HG03064 (cell line): ENCODE data around the gene PHAF1.

Experiments
- ATAC-seq: cut with Tn5 transposase; IDR thresholded peaks from one replicate; pipeline ENCODE4 v1.9.1; 2021; ENCODE audit warnings: low read depth; ENCODE audit not compliant: unreplicated experiment

The PHAF1 gene

DNA sequence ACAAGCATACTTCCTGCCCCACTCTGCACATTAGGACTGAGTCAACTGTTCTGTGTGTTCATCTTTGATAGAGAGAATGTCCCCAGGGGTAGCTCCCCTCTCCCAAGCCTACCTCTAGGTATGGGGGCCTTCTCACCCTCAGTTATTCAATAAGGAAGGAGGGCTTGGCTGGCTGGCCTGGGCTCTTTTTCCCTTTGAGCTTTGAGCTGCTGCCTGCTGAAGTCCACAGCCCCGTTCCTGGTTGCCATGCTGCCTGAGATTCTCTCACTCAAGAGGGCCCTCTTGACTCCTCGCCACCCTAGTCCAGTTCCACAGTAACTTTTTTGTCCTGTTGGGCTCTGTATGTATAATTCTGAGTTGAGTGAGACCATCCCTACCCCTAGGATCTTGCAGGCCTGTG lies 36.0 kb downstream of the PHAF1 start:
- ATAC-seq: no peak

- no peak for ATAC-seq
Observed at GRCh38 chr16:67146523-67147357, 37.0 kb downstream of the PHAF1 start.

DNA sequence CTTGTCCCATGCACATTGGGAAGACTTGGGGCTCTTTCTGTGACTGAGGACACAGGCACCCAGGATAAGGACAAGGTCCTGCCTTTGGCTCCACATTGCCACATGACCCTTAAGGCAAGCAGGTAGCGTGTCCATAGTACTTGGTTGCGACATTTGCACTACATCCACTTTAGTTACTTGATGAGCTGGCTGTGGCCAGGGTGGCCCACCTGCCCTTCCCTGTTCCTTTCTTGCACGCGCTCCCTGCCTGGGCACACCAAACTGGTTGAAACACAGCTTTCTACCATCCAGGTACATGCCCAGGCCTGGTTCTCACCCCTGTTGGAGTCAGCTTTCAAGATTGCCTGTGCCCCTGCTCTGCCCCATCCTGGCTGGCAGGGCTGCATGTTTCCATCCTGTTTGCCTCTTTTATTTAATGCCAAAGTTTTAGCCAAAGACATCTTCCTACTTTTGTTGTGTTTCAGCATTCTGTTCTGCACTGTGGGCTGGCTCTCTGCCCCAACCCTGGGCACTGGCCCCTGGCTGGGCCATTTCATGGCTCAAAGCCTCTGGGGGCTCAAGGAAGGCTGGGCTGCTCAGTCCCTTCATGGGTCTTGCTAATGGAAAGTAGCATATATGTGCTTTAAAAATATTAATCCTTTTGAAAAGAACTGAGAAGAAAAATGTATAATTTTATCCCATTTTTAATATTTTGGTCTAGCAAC lies 37.8 kb downstream of the PHAF1 start:
- ATAC-seq: no peak

DNA sequence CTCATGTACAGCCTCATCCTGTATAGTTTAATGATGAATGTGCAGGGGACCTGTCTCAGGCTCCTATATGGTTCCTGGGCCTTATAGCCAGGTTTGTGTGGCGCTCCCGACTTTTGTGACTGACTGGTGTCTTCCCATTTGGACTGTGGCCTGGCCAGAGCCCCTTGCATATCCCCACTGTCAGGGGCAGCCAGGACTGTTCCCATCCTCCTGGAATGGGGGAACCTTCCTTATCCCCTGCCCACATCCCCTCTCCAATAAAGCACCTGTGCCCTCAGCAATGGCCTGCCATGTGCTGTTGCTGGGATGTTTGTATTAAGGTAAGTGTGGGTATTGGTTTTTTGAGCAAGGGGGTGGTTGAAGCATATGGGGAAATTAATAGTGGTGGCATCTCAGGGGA lies 38.5 kb downstream of the PHAF1 start:
- no peak for ATAC-seq

GRCh38 chr16:67148656-67149275 lies 39.0 kb downstream of the PHAF1 start:
- no peak for ATAC-seq

GRCh38 chr16:67149276-67150046 lies 39.7 kb downstream of the PHAF1 start:
- no peak for ATAC-seq

DNA sequence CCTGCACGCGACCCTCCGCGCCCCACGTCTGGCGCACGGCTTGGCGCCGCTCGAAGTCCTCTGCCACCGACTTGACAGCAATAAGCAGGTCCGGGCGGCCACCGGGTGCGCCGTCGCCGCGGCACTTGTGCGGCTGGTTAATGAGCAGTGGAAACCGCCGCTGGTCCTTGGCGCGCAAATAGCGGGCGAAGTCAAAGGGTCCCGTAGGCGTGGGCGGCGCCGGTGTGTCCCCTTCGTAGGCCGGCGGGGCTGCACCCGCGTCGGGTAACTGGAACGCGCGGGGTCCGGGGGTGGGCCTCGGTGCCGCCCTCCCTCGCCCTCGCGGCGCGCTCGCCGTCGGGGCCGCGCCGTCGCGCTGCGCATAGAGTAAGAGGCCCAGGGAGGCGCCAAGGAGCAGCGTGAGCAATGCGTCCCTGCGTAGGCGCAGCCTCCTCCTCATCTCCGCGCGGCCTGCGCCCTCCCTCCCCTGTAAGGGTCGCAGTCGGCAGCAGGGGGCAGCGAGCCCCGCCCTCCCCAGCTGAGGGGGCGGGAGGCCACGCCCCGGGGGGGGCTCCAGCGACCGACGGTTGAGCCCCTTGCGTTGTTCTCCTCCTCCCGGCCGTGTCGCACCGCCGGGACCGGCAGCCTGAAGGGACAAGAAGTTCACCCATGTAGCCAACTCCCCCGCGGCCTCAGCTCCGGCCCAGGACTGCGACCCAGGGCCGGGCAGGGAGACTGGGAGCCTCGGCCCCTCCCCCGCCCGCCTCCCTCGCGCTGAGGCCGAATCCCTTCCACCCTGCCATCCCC lies 40.5 kb downstream of the PHAF1 start:
- no peak for ATAC-seq

DNA sequence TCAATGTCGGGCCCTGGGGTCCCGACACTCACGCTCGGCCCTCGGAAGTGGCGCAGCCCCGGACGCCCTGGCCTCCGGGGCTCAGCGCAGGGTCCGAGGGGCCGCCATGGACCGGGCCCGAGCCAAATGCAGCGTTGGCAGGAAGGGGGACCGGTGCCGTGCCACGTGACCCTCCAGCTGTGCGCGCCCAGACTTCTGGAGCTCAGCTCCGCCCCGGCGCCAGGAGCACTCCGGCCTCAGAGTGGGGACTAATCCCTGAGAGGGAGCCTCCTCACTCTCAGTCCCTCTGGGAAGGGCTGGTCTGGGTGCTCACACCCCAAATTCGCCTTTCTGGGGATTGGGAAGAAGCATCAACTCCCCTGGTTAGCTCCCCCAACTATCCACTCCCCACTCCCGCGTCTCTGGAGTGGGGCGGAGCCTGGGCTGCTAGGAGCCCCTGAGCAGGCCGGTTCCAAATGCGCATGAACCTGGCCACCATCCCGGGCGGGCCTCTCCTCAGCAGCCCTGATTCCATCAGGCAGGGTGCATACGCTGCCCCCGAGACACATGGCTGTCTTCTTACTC lies 41.2 kb downstream of the PHAF1 start, which contains the start of gene B3GNT9:
Gene B3GNT9 (minus strand): TSS at position 166 of the 564 bp plus-strand sequence. CDS start 513 bp downstream, outside the sequence.
- ATAC-seq: no peak

DNA sequence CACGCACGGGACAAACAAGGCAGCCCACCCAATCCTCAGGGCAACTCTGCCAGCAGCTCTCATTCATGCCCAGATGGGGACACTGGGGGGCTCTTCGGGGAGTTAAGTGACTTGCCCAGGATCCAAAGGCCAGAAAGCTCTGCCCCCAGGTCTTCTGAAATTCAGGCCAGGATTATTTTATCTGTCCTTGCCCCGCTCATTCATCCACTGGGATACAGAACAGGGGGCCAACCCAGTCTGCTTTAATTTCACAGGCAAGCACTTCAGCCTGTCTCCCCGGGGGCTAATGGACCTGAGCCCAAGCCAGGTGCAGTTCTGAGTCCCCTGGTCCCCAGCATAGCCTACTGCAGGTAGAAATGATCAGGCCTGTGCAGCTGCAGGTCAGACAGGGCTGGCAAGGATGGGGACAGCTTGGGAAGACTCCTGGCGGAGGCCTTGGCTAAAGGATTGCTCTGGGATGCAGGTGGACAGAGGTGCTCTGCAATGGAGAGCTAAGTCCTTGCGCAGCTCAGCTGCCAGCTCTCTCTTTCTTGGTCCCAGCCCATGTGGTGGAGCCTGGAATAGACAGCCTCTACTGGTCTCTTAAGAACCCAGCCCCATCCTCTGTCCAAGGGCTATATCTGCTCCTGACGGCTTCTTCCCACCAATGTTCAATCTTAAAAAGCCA lies 41.8 kb downstream of the PHAF1 start:
- ATAC-seq: no peak

DNA sequence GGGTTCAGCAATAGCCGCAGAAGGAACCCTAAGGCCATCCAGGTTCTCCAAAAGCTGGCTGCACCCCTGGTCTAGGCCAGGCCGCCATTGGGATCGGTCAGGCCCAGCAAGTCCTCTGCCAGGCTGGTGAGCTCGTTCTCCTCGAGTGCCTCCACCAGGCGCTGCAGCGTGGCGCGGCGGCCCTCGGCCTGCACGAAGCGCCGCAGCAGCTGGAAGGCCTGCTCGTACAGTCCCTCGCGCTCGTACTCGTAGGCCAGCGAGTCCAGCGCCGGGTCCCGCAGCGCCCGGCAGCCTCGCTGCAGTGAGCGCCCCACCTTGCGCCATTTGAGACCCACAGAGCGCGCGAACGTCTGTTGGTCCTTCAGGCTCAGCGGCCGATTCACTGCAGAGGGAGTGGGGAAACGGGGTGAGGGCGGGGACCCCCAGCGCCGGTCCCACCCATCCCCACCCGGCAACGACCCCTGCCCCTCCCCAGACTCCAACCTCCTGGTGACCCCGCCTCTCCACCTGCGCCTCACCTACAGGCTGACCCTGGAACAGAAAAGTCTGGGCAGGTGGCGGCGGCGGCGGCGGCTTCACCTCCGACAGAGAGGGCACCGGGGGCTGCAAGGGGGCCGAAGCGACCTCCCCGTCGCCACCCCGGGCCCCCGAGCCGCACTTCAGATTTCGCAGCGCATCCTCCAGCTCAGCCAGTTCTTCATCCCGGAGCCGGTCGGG lies 45.0 kb downstream of the PHAF1 start:
- no peak for ATAC-seq

DNA sequence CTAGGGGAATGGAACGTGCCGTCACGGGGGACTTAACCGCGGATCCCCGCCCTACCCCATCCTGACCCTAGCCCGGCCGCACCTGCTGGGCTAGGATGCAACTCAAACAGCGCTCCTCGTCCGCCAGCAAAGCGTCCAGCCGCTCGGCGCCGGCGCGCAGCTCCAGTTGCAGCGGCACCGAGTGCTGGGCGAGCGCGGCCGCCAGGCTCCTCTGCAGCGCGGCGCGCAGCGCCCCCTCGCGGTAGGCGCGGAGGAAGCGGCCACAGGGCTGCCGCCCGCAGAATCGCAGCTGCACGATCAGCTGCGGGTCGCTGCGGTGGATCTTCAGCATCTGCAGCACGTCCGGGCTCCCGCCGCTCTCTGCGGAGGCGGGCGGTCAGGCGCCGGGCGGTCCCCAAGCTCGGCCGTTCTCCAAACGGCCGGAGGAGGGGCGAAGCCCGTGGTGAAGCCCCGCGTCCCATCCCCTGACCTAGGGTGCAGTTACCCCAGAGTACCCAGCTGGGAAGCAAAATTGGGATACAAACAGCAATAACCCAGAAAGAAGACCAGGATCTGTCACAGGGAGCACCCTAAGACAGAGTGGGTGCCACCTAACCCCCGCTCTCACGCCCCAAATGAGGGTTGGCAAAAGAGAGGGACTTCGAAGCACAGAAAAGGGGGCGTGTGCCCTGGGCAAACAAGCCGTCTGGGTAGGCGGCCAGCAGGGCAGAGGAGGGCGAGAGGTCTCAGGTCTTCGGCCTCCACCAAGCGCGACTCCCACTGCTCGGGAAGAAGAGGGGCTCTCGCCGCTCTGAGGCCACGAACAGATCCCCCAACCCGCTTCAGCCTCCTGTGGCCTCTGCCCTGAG lies 45.8 kb downstream of the PHAF1 start:
- ATAC-seq: no peak

DNA sequence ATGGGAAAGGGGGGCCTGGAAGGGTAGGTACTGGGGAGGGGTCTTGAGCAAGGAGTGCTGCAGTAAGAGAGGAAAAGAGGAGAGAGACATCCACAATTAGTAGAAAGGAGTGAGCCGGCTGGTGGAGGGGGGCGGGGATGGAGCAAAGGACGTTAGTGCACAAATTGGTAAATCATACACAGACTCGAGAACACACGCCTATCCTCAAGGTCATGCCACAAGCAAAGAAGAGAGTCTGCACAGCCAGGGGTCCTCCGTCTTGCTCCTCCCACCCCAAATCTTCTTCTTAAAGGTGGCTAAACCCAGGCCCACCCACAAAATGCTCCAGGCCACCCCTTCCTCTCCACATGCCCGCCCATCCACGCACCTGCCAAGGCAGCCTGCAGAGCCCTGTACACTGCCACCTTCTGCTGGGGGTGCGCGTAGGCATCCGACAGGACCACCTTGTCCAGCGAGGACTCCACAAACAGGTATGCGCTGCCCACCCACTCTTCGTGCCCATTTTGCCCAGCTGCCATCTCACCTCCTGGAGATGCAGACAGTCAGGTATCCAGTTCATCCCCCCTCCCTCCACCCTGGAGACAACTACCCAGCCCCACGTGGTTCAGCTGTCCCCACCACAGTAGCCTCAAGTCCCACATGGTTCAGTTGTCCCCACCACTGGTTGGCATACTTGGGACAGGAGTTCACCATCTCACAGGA lies 46.6 kb downstream of the PHAF1 start:
- ATAC-seq: no peak

DNA sequence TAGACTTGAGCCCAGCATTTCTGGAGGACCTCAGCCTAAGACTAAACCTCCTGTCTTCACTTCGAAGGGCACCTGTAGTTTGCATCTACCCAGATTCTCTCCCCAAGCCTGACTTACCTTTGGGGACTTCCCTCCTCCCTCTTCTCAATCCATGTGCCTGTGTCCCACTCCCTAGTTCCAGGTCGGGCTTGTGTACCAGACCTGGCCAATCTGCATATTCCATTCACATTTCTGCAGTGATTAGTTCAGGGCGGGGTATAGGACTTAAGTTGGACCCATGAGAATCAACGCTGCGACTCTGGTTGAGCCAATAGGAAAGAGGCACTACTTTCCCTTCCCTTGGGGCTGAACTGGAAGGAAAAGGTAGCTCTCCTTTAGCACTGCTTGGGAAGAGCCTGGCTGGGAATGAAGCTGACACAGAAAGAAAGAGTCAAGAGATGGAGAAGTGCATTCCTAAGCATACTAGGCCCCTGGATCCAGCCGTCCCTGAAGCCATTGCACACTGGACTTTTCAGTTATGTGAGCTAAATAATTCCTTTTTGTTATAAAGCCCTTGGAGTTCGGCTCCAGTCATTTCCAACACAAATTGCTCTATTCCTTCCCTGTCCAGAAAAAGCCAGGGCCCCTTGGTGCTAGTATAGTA lies 47.5 kb downstream of the PHAF1 start:
- ATAC-seq: no peak

GRCh38 chr16:67157892-67158635 lies 48.3 kb downstream of the PHAF1 start:
- no peak for ATAC-seq

DNA sequence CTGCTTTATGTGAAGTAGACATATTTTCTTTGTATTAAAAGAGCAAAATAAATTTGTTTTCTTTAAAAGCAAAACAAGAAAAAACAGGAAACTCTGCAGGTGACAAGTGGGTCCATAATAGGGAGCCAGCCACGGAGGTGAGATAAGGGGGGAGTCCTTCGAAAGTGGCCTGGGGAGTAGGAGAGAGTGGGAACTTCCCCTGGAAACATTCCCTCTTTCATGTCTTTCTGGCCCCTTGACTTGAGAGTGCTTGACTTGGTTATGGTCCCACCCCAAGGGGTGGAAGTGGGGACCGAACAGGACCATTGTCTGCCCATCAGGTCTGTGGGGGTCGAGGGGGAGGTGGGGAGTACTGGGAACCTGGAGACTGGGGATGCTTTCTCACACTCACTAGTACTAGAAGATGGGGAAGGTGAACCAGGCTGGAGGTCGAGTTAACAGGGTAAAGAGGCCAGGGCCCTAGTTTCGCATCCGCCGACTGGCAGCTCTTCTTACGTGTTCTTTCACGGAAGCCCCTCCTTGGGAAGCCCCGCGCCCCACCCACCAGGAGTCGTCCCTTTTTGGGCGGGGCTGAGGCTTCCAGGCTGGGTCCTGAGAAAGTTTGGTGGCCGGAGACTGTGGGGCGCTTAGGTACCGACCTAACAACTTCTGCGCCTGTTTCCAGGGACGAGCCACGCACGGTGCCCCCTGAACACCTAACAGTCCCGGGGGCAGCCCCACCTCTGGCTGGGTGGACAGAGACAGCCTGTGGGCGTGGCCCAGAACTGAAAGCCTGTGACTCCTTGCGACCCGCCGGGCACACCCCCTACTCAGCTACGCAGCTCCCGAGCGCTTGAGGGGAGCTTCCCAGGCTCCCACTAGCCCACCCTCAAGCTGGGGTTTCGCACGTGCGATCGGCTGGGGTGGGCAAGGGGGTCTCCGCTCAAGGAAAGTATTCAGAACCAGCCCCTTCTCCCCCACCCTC lies 49.2 kb downstream of the PHAF1 start:
- ATAC-seq: peak; percentile 34
